SH-SY5Y (cell line): ENCODE measurements around the gene HLTF.

ENCODE experiments used
- GATA2 ChIP-seq: IDR thresholded peaks from 2 replicates; pipeline ENCODE4 v1.6.1; 2011; ENCODE audit warnings: mild to moderate bottlenecking, low read depth, low read length
- GATA3 ChIP-seq: IDR thresholded peaks from 2 replicates; pipeline ENCODE4 v1.6.1; 2011; ENCODE audit warnings: low read depth, mild to moderate bottlenecking, low read length, moderate library complexity

DNA sequence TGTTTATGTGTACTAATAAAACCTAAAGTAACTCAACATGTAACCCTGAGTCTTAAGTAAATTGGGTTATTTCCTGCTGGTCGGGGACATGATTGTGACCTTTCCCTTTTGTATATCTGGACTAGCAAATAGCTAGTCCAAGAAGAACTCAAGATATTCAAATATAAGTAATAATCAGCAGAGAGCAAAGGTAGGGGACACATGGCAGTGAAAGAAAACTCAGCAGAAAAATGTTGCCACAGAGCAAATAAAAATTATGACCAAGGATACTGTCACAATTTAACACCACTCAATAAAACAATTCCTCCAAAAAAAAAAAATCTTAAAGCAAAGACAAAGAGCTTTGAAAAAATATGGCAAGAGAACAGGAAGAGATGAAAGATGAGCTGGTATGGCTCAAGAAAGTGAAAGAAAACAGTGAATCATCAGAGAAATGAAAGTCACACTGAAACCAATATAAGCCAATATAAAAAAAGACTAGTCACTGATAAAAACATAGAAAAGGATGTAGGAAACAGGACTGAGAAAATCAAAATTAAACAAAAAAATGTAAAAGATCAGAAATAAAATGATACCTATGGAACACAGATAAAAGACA, 43.4 kb downstream of the HLTF start:
- TF ChIP-seq GATA2, result no peak
- TF ChIP-seq GATA3, result no peak
